Neuron (in vitro differentiated cells): ENCODE measurements around the gene KATNAL2.

Source experiments
- H2AFZ ChIP-seq: one replicate; pipeline ENCODE4 v1.6.1; 2013; ENCODE audit warnings: low read depth, mild to moderate bottlenecking, inconsistent platforms, low read length, moderate library complexity
- H3K27me3 ChIP-seq: one replicate; pipeline ENCODE4 v1.6.1; 2013; ENCODE audit warnings: low read length; ENCODE audit not compliant: insufficient read depth
- H3K36me3 ChIP-seq: one replicate; pipeline ENCODE4 v1.6.1; 2013; ENCODE audit warnings: low read length; ENCODE audit not compliant: insufficient read depth
- H3K4me1 ChIP-seq: one replicate; pipeline ENCODE4 v1.6.1; 2013; ENCODE audit warnings: low read length; ENCODE audit not compliant: insufficient read depth
- H3K4me3 ChIP-seq: 2 replicates; pipeline ENCODE4 v1.5.1; 2013; ENCODE audit warnings: mild to moderate bottlenecking, low read length, moderate library complexity
- H3K9me3 ChIP-seq: one replicate; pipeline ENCODE4 v1.6.1; 2013; ENCODE audit warnings: low read length

The KATNAL2 gene

DNA sequence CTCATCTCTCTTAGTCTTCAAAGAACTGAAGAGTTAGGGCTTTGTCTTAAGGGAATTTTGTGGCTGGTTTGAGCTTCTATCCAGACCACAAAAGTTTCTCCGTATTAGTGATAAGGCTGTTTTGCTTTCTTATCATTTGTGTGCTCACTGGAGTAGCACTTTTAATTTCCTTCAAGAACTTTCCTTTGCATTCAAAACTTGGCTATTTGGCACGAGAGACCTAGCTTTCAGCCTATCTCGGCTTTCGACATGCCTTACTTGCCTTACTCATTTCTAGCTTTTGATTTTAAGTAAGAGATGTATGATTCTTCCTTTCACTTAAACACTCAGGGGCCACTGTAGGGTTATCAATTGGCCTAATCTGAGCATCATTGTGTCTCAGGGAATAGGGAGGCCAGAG is 203.0 kb downstream of the KATNAL2 start:
- H3K4me3 ChIP-seq = no peak overlapping the region
- H3K36me3 ChIP-seq = peaks cover 15% of the 10 kb centered on the region
- no peak overlapping the region for H2AFZ ChIP-seq
- no peaks in the 10 kb centered on the region for H3K27me3 ChIP-seq
- H3K9me3 ChIP-seq = no peaks in the 10 kb centered on the region
- peaks cover 14% of the 10 kb centered on the region for H3K4me1 ChIP-seq

DNA sequence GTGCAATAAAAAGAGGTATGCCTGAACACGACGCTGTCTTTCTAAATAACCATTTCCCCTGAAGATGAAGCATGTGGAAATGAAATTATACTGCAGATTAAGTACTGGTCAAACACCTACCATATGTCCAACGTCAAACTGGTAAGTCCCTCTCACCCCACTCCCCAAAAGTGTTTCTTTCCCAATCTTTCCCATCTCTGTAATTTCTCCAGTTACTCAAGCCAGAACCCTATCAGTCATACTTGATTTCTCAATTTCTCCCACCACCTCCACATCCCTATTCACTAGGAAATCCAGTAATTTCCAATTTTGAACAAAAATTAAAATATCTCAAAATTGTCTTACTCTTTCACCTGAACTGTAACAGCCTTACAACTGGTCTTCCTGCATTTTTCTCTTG is 203.7 kb downstream of the KATNAL2 start:
- Histone ChIP-seq H3K4me1 (peaks cover 14% of the 10 kb centered on the region), H3K9me3 (no peaks in the 10 kb centered on the region), H3K36me3 (peaks cover 20% of the 10 kb centered on the region), H2AFZ (no peak overlapping the region), H3K4me3 (no peak overlapping the region), H3K27me3 (no peaks in the 10 kb centered on the region)

GRCh38 chr18:47141289-47141688 is 223.9 kb downstream of the KATNAL2 start:
- Histone ChIP-seq H3K36me3 (peaks cover 1% of the 10 kb centered on the region), H3K27me3 (no peaks in the 10 kb centered on the region), H3K9me3 (no peaks in the 10 kb centered on the region), H3K4me1 (no peaks in the 10 kb centered on the region), H2AFZ (no peak overlapping the region), H3K4me3 (no peak overlapping the region)

GRCh38 chr18:47143153-47143552 is 225.8 kb downstream of the KATNAL2 start:
- Histone ChIP-seq H3K4me1 (no peaks in the 10 kb centered on the region), H3K36me3 (no peaks in the 10 kb centered on the region), H2AFZ (no peak overlapping the region), H3K27me3 (no peaks in the 10 kb centered on the region), H3K9me3 (no peaks in the 10 kb centered on the region), H3K4me3 (no peak overlapping the region)

DNA sequence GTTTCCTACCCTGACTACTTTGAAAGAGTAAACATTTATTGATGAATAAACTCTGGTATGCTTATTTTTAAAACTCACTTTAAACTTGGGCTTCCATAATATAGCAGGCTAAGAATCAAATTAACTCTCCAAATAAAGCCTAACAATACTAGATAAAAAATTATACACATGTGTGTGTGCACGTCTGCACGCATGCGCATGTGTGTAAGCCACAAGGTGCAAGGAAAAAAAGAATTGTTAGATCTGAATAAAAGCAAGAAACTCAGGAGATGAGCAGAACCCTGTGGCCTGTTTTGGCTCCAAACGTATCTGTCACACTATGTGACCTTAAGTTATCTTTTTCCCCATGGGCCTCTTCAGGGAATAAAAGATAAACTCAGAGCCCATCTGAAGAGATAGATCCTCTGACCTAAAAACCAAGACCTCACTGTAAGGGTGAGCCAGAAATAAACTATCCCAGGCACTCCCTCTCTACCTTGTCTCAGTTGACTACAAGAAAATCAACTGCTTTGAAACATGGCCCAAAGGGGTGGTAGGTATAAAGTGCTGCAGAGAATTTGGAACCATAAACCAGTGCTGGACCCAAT is 226.6 kb downstream of the KATNAL2 start:
- Histone ChIP-seq H3K4me1 (peaks cover 5% of the 10 kb centered on the region), H3K4me3 (no peak overlapping the region), H3K9me3 (no peaks in the 10 kb centered on the region), H3K36me3 (no peaks in the 10 kb centered on the region), H3K27me3 (no peaks in the 10 kb centered on the region), H2AFZ (no peak overlapping the region)

DNA sequence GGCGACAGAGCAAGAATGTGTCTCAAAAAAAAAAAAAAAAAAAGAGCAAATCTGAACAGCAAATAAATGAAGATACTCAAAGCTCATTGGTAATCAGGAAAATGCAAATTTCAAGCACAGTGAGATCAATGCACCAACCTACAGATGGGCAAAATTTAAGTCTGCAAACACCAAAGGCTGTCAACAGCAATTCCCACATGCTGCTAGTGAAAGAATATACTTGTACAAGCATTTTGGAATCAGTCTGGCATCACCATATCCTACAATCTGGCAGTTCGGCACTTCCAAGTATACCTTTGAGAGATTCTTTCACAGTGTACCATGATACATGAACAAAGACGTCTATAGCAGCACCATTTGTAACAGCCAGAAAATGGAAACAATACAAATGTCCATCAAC is 228.8 kb downstream of the KATNAL2 start:
- Histone ChIP-seq H3K36me3 (no peaks in the 10 kb centered on the region), H3K9me3 (no peaks in the 10 kb centered on the region), H3K27me3 (no peaks in the 10 kb centered on the region), H3K4me1 (peaks cover 12% of the 10 kb centered on the region), H2AFZ (no peak overlapping the region), H3K4me3 (no peak overlapping the region)

DNA sequence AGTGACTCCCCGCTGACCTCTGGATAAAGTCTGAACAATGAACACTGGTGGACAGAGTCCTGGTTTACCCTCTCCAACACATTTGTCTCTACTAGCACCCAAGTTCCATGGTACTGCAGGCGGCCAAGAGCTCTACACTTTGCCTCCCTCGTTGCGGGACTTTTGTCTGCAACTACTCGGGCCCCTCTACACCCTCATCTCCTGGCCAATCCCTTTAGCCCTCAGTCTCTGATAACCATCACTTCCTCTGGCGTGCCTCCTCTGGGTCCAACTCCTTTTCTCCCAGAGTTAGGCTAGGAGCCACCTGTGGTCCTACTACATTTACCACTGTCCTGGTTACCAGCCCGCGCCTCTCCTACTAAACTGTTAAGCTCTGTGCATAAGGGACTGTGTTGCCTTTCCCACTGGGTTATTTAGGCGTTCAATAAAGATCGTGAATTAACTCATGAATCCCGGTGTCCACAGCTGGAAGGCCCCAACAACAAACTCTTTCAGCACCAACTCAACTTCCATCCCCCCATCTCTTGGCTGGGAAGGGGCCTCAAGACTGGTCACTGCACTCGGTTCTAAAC is 232.1 kb downstream of the KATNAL2 start:
- H3K27me3 ChIP-seq = no peaks in the 10 kb centered on the region
- peaks cover 16% of the 10 kb centered on the region for H3K4me1 ChIP-seq
- H3K36me3 ChIP-seq = peaks cover 10% of the 10 kb centered on the region
- H3K9me3 ChIP-seq = no peaks in the 10 kb centered on the region
- H3K4me3 ChIP-seq = peak overlapping the region; percentile 91
- peak overlapping the region; percentile 56 for H2AFZ ChIP-seq

GRCh38 chr18:47150029-47150823 is 232.8 kb downstream of the KATNAL2 start, which contains the start of gene HDHD2:
TSS of gene HDHD2 (minus strand) at chr18:47150500. CDS start at chr18:47136439, 14,061 bp downstream.
- Histone ChIP-seq H3K4me1 (peaks cover 16% of the 10 kb centered on the region), H3K36me3 (peaks cover 15% of the 10 kb centered on the region), H3K9me3 (no peaks in the 10 kb centered on the region), H3K4me3 (peak within 1 kb of the TSS; percentile 91), H3K27me3 (no peaks in the 10 kb centered on the region), H2AFZ (peak within 1 kb of the TSS; percentile 56)

- Histone ChIP-seq H3K9me3 (no peaks in the 10 kb centered on the region), H3K4me1 (peaks cover 16% of the 10 kb centered on the region), H3K36me3 (peaks cover 22% of the 10 kb centered on the region), H3K4me3 (peak overlapping the region; percentile 91), H3K27me3 (no peaks in the 10 kb centered on the region), H2AFZ (peak overlapping the region; percentile 56)
These were observed 233.5 kb downstream of the KATNAL2 start for GRCh38 chr18:47150824-47151366.

GRCh38 chr18:47151439-47151838 is 234.0 kb downstream of the KATNAL2 start:
- Histone ChIP-seq H3K27me3 (no peaks in the 10 kb centered on the region), H3K4me1 (peaks cover 16% of the 10 kb centered on the region), H3K9me3 (no peaks in the 10 kb centered on the region), H3K36me3 (peaks cover 24% of the 10 kb centered on the region), H2AFZ (no peak overlapping the region), H3K4me3 (peak overlapping the region; percentile 91)
